Sciatic nerve (tissue), 2 donors: ENCODE data around the gene BAIAP2L2. TPM values are rescaled to one million over a fixed set of nuclear protein-coding genes. Genes with fewer than 3 reads are reported as not detected.

Experiments used
- ATAC-seq: fragments of 200-7000 bp; cut with Tn5 transposase; one replicate; pipeline ENCODE4 v1.9.1; 2020; ENCODE audit warnings: mild to moderate bottlenecking, moderate library complexity
- DNase-seq: peaks from one replicate; pipeline ENCODE4 v3.0.0-alpha.2; 2020; ENCODE audit warnings: low spot score
- intact Hi-C: fragments of 100-400 bp; cut with DNase I; formaldehyde crosslinking; loops from one replicate; pipeline ENCODE4 v1.14.2; 2022
- total RNA-seq: library from RNA; stranded (reverse); fragmentation: NEBNext Ultra II Directional; extraction: Animal tissue kit (Norgen Biotek cat#: 25700); gene quantifications from one replicate; pipeline ENCODE4 v1.2.1, GENCODE V29; 2021
- donor health status: DM: no; HTN: no; CAD: no.
- donor health status: DM: no; HTN: no; CAD: no.

BAIAP2L2 gene
- total RNA-seq, 1 donor from 2014 or later = 1.6 TPM

- intact Hi-C loops = loop anchor here (10.0 kb wide), 1 partner anchor 54 kb away; no protein-coding TSS in a partner anchor
- ATAC-seq (no peak), DNase-seq (no peak)
Measured at GRCh38 chr22:38110863-38111852, 674 bp upstream of the BAIAP2L2 start.

- DNase-seq (no peak), ATAC-seq (peak; percentile 4)
- intact Hi-C loops = loop anchor here (10.0 kb wide), 1 partner anchor 55 kb away; no protein-coding TSS in a partner anchor
Measured at GRCh38 chr22:38109371-38110001, 998 bp downstream of the BAIAP2L2 start.

- intact Hi-C loops = no loop called here
- ATAC-seq = no peak
- DNase-seq = no peak
Measured at GRCh38 chr22:38108561-38109319, 1.7 kb downstream of the BAIAP2L2 start.

GRCh38 chr22:38107692-38108515, 2.6 kb downstream of the BAIAP2L2 start:
- DNase-seq (no peak), ATAC-seq (peak; percentile 14)
- intact Hi-C loops = no loop called here

DNA sequence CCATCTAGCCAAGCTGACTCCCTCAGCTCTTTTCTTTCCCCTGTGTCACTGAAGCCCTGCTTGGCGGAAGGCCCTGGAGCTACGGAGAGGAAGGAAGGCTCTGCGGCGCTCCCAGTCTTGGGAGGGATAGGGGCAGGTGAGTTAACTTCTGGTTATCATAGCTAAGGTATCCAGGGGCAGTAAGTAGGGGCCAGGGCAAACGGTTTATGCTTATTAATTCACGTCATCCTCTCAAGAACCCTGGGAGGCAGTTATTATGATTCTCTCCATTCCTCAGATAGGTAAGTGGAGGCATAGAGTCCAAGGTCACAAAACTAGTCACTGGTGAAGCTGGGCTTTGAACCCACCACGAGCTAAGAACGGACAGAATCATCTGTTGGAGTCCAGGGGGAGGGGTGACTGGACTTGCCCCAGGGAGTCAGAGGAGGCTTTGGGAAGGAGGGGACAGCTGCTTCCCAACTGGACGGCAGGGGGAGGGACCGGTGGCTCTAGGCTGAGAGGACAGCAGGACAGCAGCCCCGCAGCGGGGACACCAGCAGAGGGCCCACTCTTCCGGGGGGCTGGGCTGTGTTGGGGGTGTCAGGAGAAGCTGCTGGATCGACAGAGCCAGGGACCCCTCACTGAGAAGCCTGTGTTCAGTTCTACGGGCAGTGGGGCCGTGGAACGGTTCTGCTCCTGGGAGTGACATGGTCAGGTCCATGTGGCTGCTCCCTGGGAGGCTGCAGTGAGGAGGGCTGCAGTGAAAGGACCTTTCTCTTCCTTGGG, 3.5 kb downstream of the BAIAP2L2 start:
- intact Hi-C loops = no loop called here

DNA sequence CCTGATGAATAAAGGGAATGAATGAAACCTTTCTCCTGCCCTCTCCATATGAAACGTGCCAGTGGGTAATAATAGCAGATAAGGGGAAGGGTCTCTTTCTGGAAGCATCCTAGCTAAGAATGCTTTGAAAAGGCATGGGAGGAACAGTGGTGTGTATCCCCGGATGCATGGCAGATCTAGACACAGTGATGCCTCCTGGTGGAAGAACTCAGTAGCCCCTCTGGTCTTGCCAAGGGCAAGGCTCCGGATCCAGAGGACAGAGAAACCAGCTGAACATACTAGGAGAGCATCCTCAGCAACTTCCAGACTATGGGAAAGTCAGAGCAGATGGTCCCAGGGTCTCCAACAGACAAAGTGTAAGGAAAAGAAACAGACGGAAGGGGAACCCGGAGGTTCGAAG, 6.4 kb downstream of the BAIAP2L2 start:
- DNase-seq (no peak), ATAC-seq (no peak)
- intact Hi-C loops = no loop called here

More for the DNA sequence above, 3.5 kb downstream of the BAIAP2L2 start:
- DNase-seq (no peak), ATAC-seq (no peak)

DNA sequence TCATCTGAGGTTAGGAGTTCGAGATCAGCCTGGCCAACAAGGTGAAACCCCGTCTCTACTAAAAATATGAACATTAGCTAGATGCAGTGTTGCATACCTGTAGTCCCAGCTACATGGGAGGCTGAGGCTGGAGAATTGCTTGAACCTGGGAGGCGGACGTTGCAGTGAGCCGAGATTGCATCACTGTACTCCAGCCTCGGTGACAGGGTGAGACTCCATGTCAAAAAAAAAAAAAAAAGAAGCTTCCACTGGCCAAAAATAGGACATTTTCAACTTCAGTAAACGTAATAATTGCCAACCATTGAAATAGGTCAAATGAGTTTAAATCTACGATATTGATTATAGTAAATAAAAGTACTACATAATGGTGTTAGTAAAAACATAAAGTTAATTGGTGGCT, 6.8 kb downstream of the BAIAP2L2 start:
- no peak for ATAC-seq
- intact Hi-C loops = no loop called here
- no peak for DNase-seq

- ATAC-seq (peak; percentile 23), DNase-seq (no peak)
- intact Hi-C loops = no loop called here
Measured at GRCh38 chr22:38098410-38099249, 11.9 kb downstream of the BAIAP2L2 start.

- peak; percentile 54 for DNase-seq
- intact Hi-C loops = no loop called here
- peak; percentile 44 for ATAC-seq
Measured at GRCh38 chr22:38097557-38098409, 12.7 kb downstream of the BAIAP2L2 start.

DNA sequence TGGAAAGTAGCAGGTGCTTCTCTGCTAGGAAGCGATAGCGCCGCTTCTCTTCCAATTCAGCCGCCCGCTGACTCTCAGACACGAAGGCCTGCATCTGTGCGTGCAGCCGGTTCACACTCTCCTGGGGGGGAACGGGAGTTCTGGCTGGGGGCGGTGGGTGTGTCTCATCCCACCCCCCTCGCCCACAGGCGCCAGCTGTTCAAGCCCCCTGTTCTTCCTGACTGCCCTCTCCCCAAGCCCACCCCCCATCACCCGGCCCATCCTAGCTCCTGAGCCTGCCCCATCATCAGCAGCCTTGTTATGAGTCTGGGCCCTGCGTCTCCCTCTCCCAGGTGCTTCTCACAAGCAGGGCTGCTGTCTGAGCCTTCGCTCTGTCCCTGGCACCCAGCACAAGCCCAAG, 13.4 kb downstream of the BAIAP2L2 start:
- intact Hi-C loops = no loop called here
- ATAC-seq = no peak
- no peak for DNase-seq

DNA sequence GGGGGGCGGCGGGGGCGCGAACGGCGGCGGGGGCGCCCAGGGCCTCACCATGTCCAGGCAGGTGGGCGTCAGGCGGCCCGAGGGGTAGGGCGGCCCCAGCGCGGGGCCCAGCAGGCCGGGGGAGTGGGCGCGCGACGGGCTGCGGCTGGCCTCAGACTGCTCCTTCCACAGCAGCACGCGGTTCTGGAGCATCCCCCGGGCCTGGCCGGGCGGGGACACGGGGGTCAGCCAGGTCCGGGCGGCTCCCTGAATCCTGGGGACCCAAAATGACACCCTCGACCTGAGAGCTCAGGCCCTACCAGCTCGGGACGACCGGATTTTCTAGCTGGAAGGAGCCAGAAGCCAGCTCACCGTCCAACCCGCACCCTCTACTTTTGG, 21.0 kb downstream of the BAIAP2L2 start:
- ATAC-seq (no peak), DNase-seq (no peak)
- intact Hi-C loops = no loop called here

GRCh38 chr22:38088629-38089473, 21.6 kb downstream of the BAIAP2L2 start:
- intact Hi-C loops = no loop called here
- ATAC-seq = peak; percentile 16
- no peak for DNase-seq

DNA sequence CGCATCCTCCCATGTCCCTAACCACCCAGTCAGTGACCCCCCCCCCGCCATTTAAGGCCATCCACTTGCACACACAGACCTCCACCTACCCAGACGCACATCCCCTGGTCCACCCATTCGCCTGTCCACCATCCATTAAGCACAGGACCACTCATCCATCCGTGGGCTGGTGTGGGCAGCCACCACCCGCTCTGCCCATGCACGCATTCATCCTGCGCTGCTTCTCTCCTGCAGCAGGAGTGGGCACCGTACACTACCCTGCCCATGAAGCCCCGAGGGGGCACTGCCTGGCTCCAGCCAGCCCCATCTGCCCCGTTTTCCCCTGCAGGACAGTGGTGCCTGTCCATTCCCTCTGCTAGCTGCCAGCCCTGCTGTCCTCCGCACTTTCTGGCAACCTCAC, 22.6 kb downstream of the BAIAP2L2 start:
- ATAC-seq (peak; percentile 11), DNase-seq (no peak)
- intact Hi-C loops = no loop called here

GRCh38 chr22:38086942-38087341, 23.5 kb downstream of the BAIAP2L2 start:
- no peak for ATAC-seq
- DNase-seq = no peak

More at GRCh38 chr22:38086942-38087341, 23.5 kb downstream of the BAIAP2L2 start:
- intact Hi-C loops = no loop called here
